DMS79 treated with DMSO at 0.1 percent for 48 hours (cell line): ENCODE measurements around the gene DHFR2.
"Not testable (repeated sequence)": the region's sequence is repeated elsewhere in the genome, so short reads cannot be mapped to it uniquely, and the experiment has no call there.

ENCODE experiments used
- DNase-seq: peaks from one replicate; lab custom pipeline; 2025; lab: John Stamatoyannopoulos, UW

The DHFR2 gene

GRCh38 chr3:94065122-94065521, 2.4 kb upstream of the DHFR2 start:
- DNase-seq = no peak

- no peak for DNase-seq
These were observed 1.6 kb upstream of the DHFR2 start for GRCh38 chr3:94064243-94064860.

- DNase-seq = peak; percentile 45
These were observed 892 bp upstream of the DHFR2 start for GRCh38 chr3:94063496-94064119.

GRCh38 chr3:94061297-94061696, 1.4 kb downstream of the DHFR2 start:
- DNase-seq = no peak

- no peak for DNase-seq
These were observed 12.2 kb downstream of the DHFR2 start for GRCh38 chr3:94050546-94050945.

- no peak for DNase-seq
These were observed 13.4 kb downstream of the DHFR2 start for GRCh38 chr3:94049267-94049666.

GRCh38 chr3:94046533-94046932, 16.2 kb downstream of the DHFR2 start:
- DNase-seq = no peak

GRCh38 chr3:94044100-94044936, 18.4 kb downstream of the DHFR2 start:
- not testable (repeated sequence) for DNase-seq

- DNase-seq = no peak
These were observed 19.4 kb downstream of the DHFR2 start for GRCh38 chr3:94043285-94043684.

GRCh38 chr3:94036909-94037507, 25.7 kb downstream of the DHFR2 start:
- DNase-seq = no peak

GRCh38 chr3:94028093-94028837, 34.5 kb downstream of the DHFR2 start, which contains the start of gene STX19:
Gene STX19, minus strand, starts transcription at chr3:94028597. Its CDS starts 13,328 bp downstream, at chr3:94015269.
- DNase-seq = no peak

GRCh38 chr3:94026623-94027022, 36.1 kb downstream of the DHFR2 start:
- no peak for DNase-seq

GRCh38 chr3:94024385-94024784, 38.3 kb downstream of the DHFR2 start:
- DNase-seq = no peak

- DNase-seq = no peak
These were observed 42.4 kb downstream of the DHFR2 start for GRCh38 chr3:94020293-94020692.

GRCh38 chr3:94019659-94020058, 43.1 kb downstream of the DHFR2 start:
- DNase-seq = no peak

GRCh38 chr3:94015025-94015424, 47.7 kb downstream of the DHFR2 start:
- DNase-seq = no peak

GRCh38 chr3:94012185-94012584, 50.5 kb downstream of the DHFR2 start:
- DNase-seq = no peak

GRCh38 chr3:94011233-94011711, 51.4 kb downstream of the DHFR2 start:
- DNase-seq = no peak

- DNase-seq = no peak
These were observed 53.1 kb downstream of the DHFR2 start for GRCh38 chr3:94009608-94010007.

- no peak for DNase-seq
These were observed 54.5 kb downstream of the DHFR2 start for GRCh38 chr3:94008253-94008652.
